ENCODE results near the gene PDIK1L.

The PDIK1L gene

DNA sequence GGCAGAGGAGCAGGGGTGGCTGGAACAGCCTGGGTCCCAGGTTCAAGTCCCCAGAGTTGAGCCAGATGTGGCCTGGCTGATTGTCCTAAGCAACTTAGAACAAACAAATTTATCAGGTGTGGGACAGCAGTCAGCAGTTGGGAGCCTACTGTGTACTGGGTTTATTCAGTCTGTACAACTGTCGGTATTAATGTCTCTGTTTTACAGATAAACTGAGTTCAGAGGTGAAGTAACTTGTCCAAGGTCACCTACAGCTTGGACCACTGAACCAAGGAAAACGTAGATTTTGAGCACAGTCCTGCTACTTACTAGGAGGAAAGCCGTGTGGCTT is 29.6 kb upstream of the PDIK1L start:
- TF ChIP-seq, protein P1, sequence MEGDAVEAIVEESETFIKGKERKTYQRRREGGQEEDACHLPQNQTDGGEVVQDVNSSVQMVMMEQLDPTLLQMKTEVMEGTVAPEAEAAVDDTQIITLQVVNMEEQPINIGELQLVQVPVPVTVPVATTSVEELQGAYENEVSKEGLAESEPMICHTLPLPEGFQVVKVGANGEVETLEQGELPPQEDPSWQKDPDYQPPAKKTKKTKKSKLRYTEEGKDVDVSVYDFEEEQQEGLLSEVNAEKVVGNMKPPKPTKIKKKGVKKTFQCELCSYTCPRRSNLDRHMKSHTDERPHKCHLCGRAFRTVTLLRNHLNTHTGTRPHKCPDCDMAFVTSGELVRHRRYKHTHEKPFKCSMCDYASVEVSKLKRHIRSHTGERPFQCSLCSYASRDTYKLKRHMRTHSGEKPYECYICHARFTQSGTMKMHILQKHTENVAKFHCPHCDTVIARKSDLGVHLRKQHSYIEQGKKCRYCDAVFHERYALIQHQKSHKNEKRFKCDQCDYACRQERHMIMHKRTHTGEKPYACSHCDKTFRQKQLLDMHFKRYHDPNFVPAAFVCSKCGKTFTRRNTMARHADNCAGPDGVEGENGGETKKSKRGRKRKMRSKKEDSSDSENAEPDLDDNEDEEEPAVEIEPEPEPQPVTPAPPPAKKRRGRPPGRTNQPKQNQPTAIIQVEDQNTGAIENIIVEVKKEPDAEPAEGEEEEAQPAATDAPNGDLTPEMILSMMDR (IDR thresholded peaks at IDR 0.05; ENCODE audit: insufficient read depth, low read length, poor library complexity, severe bottlenecking), result no peak
- Histone ChIP-seq H3K27me3 (replicated peaks; ENCODE audit: control insufficient read depth, insufficient read depth, low read length) (no peaks in the 10 kb centered on the region; the same call in 1 of the 2 replicates), H3K36me3 (ENCODE audit: control insufficient read depth, insufficient read depth, low read length) (no peaks in the 10 kb centered on the region), H3K4me3 (replicated peaks; ENCODE audit: low read depth, low read length) (no peak overlapping the region)
- no peak for DNase-seq (ENCODE audit: extremely low read depth, insufficient read length)

DNA sequence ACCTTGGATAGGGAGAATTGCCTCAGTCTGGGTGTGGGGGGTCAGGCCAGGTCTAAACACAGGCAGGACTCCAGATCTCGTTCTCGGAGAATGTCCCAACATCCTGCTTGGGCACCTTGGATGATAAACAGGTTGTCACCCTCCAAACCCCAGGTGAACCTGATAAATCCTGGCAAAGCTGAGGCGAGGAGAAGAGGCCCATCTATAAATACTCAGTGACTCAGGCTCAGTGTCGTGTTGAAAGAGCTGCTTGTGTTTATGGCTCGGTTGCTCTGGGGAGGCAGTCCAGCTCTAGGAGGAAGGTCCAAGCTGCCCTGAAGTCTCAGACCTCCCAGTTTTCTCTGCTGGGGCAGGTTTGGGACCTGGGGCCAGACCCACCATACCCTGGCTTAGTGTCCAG is 28.4 kb upstream of the PDIK1L start:
- DNase-seq (ENCODE audit: extremely low read depth, insufficient read length), result no peak
- H3K4me3 ChIP-seq (replicated peaks; ENCODE audit: low read depth, low read length), result no peak overlapping the region

DNA sequence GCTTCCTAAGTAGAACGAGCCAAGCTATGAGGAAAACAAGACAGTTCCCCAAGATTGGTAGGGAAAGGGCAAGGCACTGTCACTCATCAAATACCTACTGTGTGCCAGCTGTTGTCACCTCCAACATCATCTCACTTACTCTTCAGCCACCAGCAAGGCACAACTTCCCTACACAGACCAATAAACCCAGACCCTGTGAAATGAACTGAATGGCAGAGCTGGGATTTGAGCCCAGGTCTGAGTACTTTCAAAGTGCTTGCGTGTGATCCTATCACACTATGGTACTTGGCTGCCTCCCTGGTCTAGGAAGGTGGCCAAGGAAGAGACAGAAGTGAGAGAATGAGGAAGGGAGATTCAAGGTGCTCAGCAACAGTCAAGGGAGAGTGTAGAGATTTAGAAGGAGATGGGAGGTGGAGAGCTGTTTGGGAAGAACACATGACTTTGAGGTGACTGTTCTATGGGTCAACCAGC is 27.5 kb upstream of the PDIK1L start:
- no peak for DNase-seq (ENCODE audit: extremely low read depth, insufficient read length)
- no peaks in the 10 kb centered on the region for H3K36me3 ChIP-seq (ENCODE audit: control insufficient read depth, insufficient read depth, low read length)
- TF ChIP-seq, protein P1 (IDR thresholded peaks at IDR 0.05; ENCODE audit: insufficient read depth, low read length, poor library complexity, severe bottlenecking), result no peak

More for the DNA sequence above, 28.4 kb upstream of the PDIK1L start:
- TF ChIP-seq, protein P1 (IDR thresholded peaks at IDR 0.05; ENCODE audit: insufficient read depth, low read length, poor library complexity, severe bottlenecking), result no peak
- H3K36me3 ChIP-seq (ENCODE audit: control insufficient read depth, insufficient read depth, low read length), result no peaks in the 10 kb centered on the region
- H3K27me3 ChIP-seq (replicated peaks; ENCODE audit: control insufficient read depth, insufficient read depth, low read length), result no peaks in the 10 kb centered on the region; the same call in 1 of the 2 replicates

DNA sequence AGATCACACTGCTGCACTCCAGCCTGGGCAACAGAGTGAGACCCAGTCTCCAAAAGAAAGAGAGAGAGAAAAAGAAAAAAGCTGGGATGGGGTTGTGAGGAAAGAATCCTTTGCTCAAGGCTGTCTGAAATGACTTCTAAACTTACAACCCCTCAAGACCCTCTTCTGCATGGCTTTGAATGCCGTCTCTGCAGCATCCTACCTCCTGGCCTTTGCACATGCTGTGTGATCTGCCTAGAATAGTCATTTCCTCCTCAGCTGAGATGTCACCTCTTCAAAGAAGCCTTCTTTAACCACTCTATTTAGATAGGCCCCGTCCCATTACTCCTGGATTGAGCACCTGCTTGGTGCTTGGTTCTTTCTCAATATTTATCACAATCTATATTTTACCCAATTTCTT is 26.8 kb upstream of the PDIK1L start:
- no peak for DNase-seq (ENCODE audit: extremely low read depth, insufficient read length)
- Histone ChIP-seq H3K27me3 (replicated peaks; ENCODE audit: control insufficient read depth, insufficient read depth, low read length) (no peaks in the 10 kb centered on the region; the same call in 1 of the 2 replicates), H3K4me3 (replicated peaks; ENCODE audit: low read depth, low read length) (no peak overlapping the region), H3K36me3 (ENCODE audit: control insufficient read depth, insufficient read depth, low read length) (no peaks in the 10 kb centered on the region)
- TF ChIP-seq, protein P1 (IDR thresholded peaks at IDR 0.05; ENCODE audit: insufficient read depth, low read length, poor library complexity, severe bottlenecking), result no peak

More for the DNA sequence above, 27.5 kb upstream of the PDIK1L start:
- Histone ChIP-seq H3K27me3 (replicated peaks; ENCODE audit: control insufficient read depth, insufficient read depth, low read length) (no peaks in the 10 kb centered on the region; the same call in 1 of the 2 replicates), H3K4me3 (replicated peaks; ENCODE audit: low read depth, low read length) (no peak overlapping the region)

DNA sequence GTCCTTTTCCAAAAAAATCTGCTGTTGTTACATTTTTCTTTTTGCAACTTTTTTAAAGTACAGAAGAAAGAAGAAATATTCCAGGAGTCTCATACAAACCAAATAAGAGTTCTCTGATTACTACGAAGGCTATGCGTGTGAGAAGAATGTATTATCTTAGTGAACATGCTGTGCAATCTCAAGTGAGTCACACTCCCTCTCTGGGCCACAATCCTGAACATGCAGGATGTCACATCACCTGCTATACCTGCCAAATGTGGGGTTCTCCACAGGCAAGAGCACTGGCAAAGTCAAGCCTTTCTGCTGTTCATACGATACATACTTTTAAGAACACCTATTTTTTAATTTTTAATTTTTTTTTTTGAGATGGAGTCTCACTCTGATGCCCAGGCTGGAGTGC is 22.5 kb upstream of the PDIK1L start:
- no peak for DNase-seq (ENCODE audit: extremely low read depth, insufficient read length)
- Histone ChIP-seq H3K36me3 (ENCODE audit: control insufficient read depth, insufficient read depth, low read length) (no peaks in the 10 kb centered on the region), H3K4me3 (replicated peaks; ENCODE audit: low read depth, low read length) (no peak overlapping the region), H3K27me3 (replicated peaks; ENCODE audit: control insufficient read depth, insufficient read depth, low read length) (no peaks in the 10 kb centered on the region; the same call in 1 of the 2 replicates)
- TF ChIP-seq, protein P1 (IDR thresholded peaks at IDR 0.05; ENCODE audit: insufficient read depth, low read length, poor library complexity, severe bottlenecking), result no peak

DNA sequence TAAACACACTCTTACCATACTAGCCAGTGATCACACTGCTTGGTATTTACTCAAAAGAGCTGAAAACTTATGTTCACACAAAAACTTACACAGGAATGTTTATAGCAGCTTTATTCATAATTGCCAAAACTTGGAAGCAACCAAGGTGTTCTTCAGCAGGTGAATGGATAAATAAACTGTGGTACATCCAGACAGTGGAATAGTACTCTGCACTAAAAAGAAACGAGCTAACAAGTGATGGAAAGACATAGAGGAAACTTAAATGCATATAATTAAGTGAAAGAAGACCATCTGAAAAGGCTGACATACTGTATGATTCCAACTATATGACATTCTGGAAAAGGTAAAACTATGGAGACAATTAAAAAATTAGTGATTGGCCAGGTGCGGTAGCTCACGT is 20.7 kb upstream of the PDIK1L start:
- no peaks in the 10 kb centered on the region; the same call in 1 of the 2 replicates for H3K27me3 ChIP-seq (replicated peaks; ENCODE audit: control insufficient read depth, insufficient read depth, low read length)
- TF ChIP-seq, protein P1 (IDR thresholded peaks at IDR 0.05; ENCODE audit: insufficient read depth, low read length, poor library complexity, severe bottlenecking), result no peak
- no peak overlapping the region for H3K4me3 ChIP-seq (replicated peaks; ENCODE audit: low read depth, low read length)
- no peaks in the 10 kb centered on the region for H3K36me3 ChIP-seq (ENCODE audit: control insufficient read depth, insufficient read depth, low read length)
- DNase-seq (ENCODE audit: extremely low read depth, insufficient read length), result no peak

All from GM06990 (cell line).